Measurements from ENCODE around the gene CCDC68.

The CCDC68 gene

DNA sequence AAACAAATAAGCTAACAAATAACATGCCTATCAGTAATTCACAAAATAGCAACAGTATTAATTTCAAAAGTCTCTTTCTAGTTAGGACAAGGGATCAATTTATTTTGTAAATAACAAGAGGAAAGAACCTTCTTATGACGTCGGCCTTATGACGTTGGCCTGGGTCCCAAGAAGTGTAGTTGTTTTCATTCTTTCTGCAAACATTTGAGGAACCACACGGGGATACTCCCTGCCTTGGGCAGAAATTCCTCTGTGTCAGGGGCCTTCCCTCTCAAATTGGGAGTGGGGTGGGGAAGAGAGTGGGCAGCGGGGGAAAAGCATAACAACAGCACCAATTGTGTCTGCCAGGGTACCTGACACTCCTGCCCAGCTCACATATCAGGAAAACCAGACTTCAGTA lies 1.3 kb downstream of the CCDC68 start:
- no peak overlapping the region for H3K4me3 ChIP-seq (replicated peaks; ENCODE audit: low read depth, low read length)

DNA sequence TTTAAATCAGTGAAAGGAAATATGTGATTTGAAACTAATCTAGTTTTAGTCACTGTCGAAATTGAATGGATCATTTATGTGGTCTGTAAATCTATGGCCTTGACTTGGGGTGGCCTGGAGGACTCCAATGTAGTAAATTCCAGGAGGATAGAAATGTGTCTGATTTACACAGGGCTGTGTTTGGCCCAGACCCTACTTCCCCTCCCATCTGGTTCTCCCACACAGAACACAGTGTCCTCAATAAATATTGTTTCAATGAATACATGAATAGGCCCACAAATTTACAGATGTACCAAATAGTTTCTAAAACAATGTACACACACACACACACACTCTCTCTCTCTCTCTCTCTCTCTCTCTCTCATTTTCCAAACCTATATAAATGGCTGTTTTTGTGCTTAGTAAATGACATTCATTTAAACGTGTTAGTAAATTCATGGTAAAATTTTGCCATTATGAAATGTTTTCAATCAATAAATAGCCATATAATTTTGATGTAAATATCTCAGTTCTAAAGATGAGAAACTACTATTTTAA lies 1.9 kb downstream of the CCDC68 start:
- DNase-seq (ENCODE audit: extremely low read depth, insufficient read length), result no peak
- TF ChIP-seq, protein P1, sequence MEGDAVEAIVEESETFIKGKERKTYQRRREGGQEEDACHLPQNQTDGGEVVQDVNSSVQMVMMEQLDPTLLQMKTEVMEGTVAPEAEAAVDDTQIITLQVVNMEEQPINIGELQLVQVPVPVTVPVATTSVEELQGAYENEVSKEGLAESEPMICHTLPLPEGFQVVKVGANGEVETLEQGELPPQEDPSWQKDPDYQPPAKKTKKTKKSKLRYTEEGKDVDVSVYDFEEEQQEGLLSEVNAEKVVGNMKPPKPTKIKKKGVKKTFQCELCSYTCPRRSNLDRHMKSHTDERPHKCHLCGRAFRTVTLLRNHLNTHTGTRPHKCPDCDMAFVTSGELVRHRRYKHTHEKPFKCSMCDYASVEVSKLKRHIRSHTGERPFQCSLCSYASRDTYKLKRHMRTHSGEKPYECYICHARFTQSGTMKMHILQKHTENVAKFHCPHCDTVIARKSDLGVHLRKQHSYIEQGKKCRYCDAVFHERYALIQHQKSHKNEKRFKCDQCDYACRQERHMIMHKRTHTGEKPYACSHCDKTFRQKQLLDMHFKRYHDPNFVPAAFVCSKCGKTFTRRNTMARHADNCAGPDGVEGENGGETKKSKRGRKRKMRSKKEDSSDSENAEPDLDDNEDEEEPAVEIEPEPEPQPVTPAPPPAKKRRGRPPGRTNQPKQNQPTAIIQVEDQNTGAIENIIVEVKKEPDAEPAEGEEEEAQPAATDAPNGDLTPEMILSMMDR (IDR thresholded peaks at IDR 0.05; ENCODE audit: insufficient read depth, low read length, poor library complexity, severe bottlenecking), result no peak
- no peaks in the 10 kb centered on the region for H3K36me3 ChIP-seq (ENCODE audit: control insufficient read depth, insufficient read depth, low read length)
- H3K27me3 ChIP-seq (replicated peaks; ENCODE audit: control insufficient read depth, insufficient read depth, low read length), result no peaks in the 10 kb centered on the region
- no peak overlapping the region for H3K4me3 ChIP-seq (replicated peaks; ENCODE audit: low read depth, low read length)

More for the DNA sequence above, 1.3 kb downstream of the CCDC68 start:
- no peaks in the 10 kb centered on the region for H3K36me3 ChIP-seq (ENCODE audit: control insufficient read depth, insufficient read depth, low read length)
- TF ChIP-seq, protein P1 (IDR thresholded peaks at IDR 0.05; ENCODE audit: insufficient read depth, low read length, poor library complexity, severe bottlenecking), result no peak
- H3K27me3 ChIP-seq (replicated peaks; ENCODE audit: control insufficient read depth, insufficient read depth, low read length), result no peaks in the 10 kb centered on the region
- no peak for DNase-seq (ENCODE audit: extremely low read depth, insufficient read length)

DNA sequence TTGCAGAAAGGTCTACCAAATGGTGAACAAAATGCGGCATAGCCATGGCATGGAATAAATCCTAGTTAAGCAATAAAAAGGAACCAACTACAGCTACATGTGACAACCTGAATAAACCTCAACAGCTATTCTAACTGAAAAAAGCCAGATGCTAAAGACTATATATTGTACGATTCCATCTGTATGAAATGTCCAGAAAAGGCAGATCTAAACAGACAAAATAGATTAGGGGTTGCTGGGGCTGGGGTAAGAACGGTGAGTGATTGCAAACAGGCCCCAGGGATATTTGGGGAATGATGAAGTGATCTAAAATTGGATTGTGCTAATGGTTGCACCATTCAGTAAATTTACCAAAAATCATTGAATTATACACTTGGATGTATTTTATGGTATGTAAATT lies 2.8 kb downstream of the CCDC68 start:
- no peaks in the 10 kb centered on the region for H3K27me3 ChIP-seq (replicated peaks; ENCODE audit: control insufficient read depth, insufficient read depth, low read length)
- no peaks in the 10 kb centered on the region for H3K36me3 ChIP-seq (ENCODE audit: control insufficient read depth, insufficient read depth, low read length)
- TF ChIP-seq, protein P1 (IDR thresholded peaks at IDR 0.05; ENCODE audit: insufficient read depth, low read length, poor library complexity, severe bottlenecking), result no peak

DNA sequence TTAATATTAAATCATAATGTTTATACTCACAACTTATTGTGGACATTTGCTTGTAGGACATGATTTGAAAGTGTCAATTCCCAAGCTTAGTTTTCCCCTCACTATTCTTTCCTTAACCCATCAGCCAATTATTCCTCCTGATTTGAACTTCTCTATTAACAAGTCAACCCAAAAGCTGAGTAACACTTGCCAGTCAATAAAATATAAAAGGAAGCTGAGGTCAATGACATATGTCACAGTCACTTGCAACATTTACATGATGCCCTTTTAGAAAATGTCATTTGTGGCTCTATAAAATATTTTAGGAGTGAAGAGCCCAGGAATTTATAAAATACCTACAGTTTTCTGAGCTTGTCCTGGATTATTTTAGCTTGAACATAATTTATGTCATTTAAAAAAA lies 7.2 kb downstream of the CCDC68 start:
- H3K4me3 ChIP-seq (replicated peaks; ENCODE audit: low read depth, low read length), result no peak overlapping the region
- no peaks in the 10 kb centered on the region for H3K27me3 ChIP-seq (replicated peaks; ENCODE audit: control insufficient read depth, insufficient read depth, low read length)
- TF ChIP-seq, protein P1 (IDR thresholded peaks at IDR 0.05; ENCODE audit: insufficient read depth, low read length, poor library complexity, severe bottlenecking), result no peak
- H3K36me3 ChIP-seq (ENCODE audit: control insufficient read depth, insufficient read depth, low read length), result no peaks in the 10 kb centered on the region
- DNase-seq (ENCODE audit: extremely low read depth, insufficient read length), result no peak

More for the DNA sequence above, 2.8 kb downstream of the CCDC68 start:
- H3K4me3 ChIP-seq (replicated peaks; ENCODE audit: low read depth, low read length), result no peak overlapping the region
- DNase-seq (ENCODE audit: extremely low read depth, insufficient read length), result no peak

DNA sequence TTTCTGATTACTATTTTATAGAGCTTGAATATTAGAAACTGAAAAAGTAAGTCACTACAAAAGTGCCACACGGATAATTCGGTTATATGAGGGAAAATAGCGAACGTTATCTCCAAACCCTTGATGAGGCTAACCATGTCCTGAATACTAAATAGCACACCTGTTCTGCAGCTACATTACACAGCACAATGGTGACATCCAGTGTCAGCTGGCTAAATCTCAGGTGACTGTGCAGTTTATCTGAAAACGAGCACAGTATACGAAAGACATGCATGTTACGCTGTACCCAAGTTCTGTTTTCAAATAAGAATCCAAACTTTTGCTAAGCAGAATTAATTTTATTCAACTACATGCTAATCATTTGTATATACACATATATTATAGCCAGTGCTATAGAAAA lies 9.0 kb downstream of the CCDC68 start:
- TF ChIP-seq, protein P1 (IDR thresholded peaks at IDR 0.05; ENCODE audit: insufficient read depth, low read length, poor library complexity, severe bottlenecking), result no peak
- no peaks in the 10 kb centered on the region for H3K27me3 ChIP-seq (replicated peaks; ENCODE audit: control insufficient read depth, insufficient read depth, low read length)
- no peak overlapping the region for H3K4me3 ChIP-seq (replicated peaks; ENCODE audit: low read depth, low read length)
- no peaks in the 10 kb centered on the region for H3K36me3 ChIP-seq (ENCODE audit: control insufficient read depth, insufficient read depth, low read length)
- DNase-seq (ENCODE audit: extremely low read depth, insufficient read length), result no peak

DNA sequence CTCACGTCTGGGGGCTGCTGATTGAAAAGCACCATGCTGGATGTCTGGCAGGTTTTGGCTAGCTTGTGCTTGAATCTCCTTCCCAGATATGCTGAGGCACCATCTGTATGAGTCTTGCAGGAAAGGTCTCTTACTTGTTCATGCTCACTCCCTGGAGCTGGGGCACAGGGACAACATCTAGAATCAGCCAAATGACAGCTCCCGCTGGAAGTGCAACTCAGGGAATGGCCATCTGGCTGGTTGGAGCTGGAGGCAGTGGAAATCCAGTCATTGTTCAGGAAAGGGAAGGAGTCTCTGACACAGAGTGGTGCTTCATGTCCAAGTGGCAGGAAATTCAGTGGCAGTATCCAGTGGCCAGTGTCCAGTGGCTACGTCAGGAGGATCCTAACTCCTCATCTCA lies 9.7 kb downstream of the CCDC68 start:
- DNase-seq (ENCODE audit: extremely low read depth, insufficient read length), result no peak
- no peaks in the 10 kb centered on the region for H3K36me3 ChIP-seq (ENCODE audit: control insufficient read depth, insufficient read depth, low read length)
- H3K27me3 ChIP-seq (replicated peaks; ENCODE audit: control insufficient read depth, insufficient read depth, low read length), result no peaks in the 10 kb centered on the region
- no peak overlapping the region for H3K4me3 ChIP-seq (replicated peaks; ENCODE audit: low read depth, low read length)
- TF ChIP-seq, protein P1 (IDR thresholded peaks at IDR 0.05; ENCODE audit: insufficient read depth, low read length, poor library complexity, severe bottlenecking), result no peak
